Measurements from ENCODE around the gene ZMIZ2.
"Not testable (repeated sequence)": the region's sequence is repeated elsewhere in the genome, so short reads cannot be mapped to it uniquely, and the experiment has no call there.

ZMIZ2 gene

GRCh38 chr7:44772867-44773266 lies 24.2 kb downstream of the ZMIZ2 start:
- DNase-seq: no peak

GRCh38 chr7:44774486-44774885 lies 25.8 kb downstream of the ZMIZ2 start:
- not testable (repeated sequence) for DNase-seq

GRCh38 chr7:44775383-44776107 lies 26.9 kb downstream of the ZMIZ2 start:
- no peak for DNase-seq

- DNase-seq: no peak
Observed at GRCh38 chr7:44776211-44776610, 27.6 kb downstream of the ZMIZ2 start.

- no peak for DNase-seq
Observed at GRCh38 chr7:44782460-44782859, 33.8 kb downstream of the ZMIZ2 start.

GRCh38 chr7:44783407-44783806 lies 34.8 kb downstream of the ZMIZ2 start:
- no peak for DNase-seq

- no peak for DNase-seq
Observed at GRCh38 chr7:44784364-44784763, 35.7 kb downstream of the ZMIZ2 start.

GRCh38 chr7:44785218-44785617 lies 36.6 kb downstream of the ZMIZ2 start:
- DNase-seq: not testable (repeated sequence)

- DNase-seq: no peak
Observed at GRCh38 chr7:44787041-44787440, 38.4 kb downstream of the ZMIZ2 start.

GRCh38 chr7:44787762-44788161 lies 39.1 kb downstream of the ZMIZ2 start:
- no peak for DNase-seq

- no peak for DNase-seq
Observed at GRCh38 chr7:44789990-44790389, 41.3 kb downstream of the ZMIZ2 start.

GRCh38 chr7:44791278-44792219 lies 42.9 kb downstream of the ZMIZ2 start:
- DNase-seq: no peak

GRCh38 chr7:44793919-44794318 lies 45.3 kb downstream of the ZMIZ2 start:
- DNase-seq: no peak

- no peak for DNase-seq
Observed at GRCh38 chr7:44794331-44794730, 45.7 kb downstream of the ZMIZ2 start.

GRCh38 chr7:44796034-44796503 lies 47.4 kb downstream of the ZMIZ2 start:
- DNase-seq: peak; percentile 71

GRCh38 chr7:44796504-44797328 lies 48.1 kb downstream of the ZMIZ2 start, which contains the start of gene PPIA:
Gene PPIA, plus strand, starts transcription at chr7:44796681. Its CDS starts 44 bp downstream, at chr7:44796725.
- peak; percentile 94 for DNase-seq

GRCh38 chr7:44797329-44798258 lies 48.9 kb downstream of the ZMIZ2 start:
- peak; percentile 72 for DNase-seq

- no peak for DNase-seq
Observed at GRCh38 chr7:44798649-44799305, 50.1 kb downstream of the ZMIZ2 start.

- DNase-seq: no peak
Observed at GRCh38 chr7:44799939-44800338, 51.3 kb downstream of the ZMIZ2 start.

GRCh38 chr7:44801890-44802289 lies 53.2 kb downstream of the ZMIZ2 start:
- DNase-seq: no peak

- no peak for DNase-seq
Observed at GRCh38 chr7:44802418-44803025, 53.9 kb downstream of the ZMIZ2 start.
